NT2/D1 (cell line): ENCODE results near the gene RAB40C.

Experiments used
- DNase-seq: peaks from one replicate; pipeline ENCODE4 v3.0.0-alpha.2; 2011; ENCODE audit warnings: low read depth, low spot score
- H3K27me3 ChIP-seq: 2 replicates; pipeline ENCODE4 v1.6.0; 2011; ENCODE audit warnings: mild to moderate bottlenecking; ENCODE audit not compliant: insufficient read length, insufficient read depth
- H3K36me3 ChIP-seq: 2 replicates; pipeline ENCODE4 v1.6.1; 2011; ENCODE audit warnings: mild to moderate bottlenecking, low read length, mixed read lengths; ENCODE audit not compliant: insufficient read depth, insufficient read length
- H3K4me1 ChIP-seq: 2 replicates; pipeline ENCODE4 v1.5.1; 2011; ENCODE audit not compliant: insufficient read depth, insufficient read length
- H3K4me3 ChIP-seq: 2 replicates; pipeline ENCODE4 v1.5.1; 2011; ENCODE audit warnings: low read depth; ENCODE audit not compliant: insufficient read length
- H3K9ac ChIP-seq: 2 replicates; pipeline ENCODE4 v1.6.0; 2011; ENCODE audit warnings: low read depth; ENCODE audit not compliant: insufficient read length
- H3K9me3 ChIP-seq: 2 replicates; pipeline ENCODE4 v1.5.1; 2011; ENCODE audit warnings: mild to moderate bottlenecking, low read length; ENCODE audit not compliant: insufficient read depth
- SUZ12 ChIP-seq: IDR thresholded peaks from 2 replicates; pipeline ENCODE4 v1.6.1; 2011; ENCODE audit not compliant: insufficient read length, insufficient read depth; ENCODE audit errors: extremely low read depth
- YY1 ChIP-seq: IDR thresholded peaks from 2 replicates; pipeline ENCODE4 v1.6.1; 2011; ENCODE audit not compliant: insufficient read length, insufficient read depth
- ZNF274 ChIP-seq: IDR thresholded peaks from 2 replicates; pipeline ENCODE4 v1.6.1; 2011; ENCODE audit warnings: mild to moderate bottlenecking, low read depth, low read length

The RAB40C gene

DNA sequence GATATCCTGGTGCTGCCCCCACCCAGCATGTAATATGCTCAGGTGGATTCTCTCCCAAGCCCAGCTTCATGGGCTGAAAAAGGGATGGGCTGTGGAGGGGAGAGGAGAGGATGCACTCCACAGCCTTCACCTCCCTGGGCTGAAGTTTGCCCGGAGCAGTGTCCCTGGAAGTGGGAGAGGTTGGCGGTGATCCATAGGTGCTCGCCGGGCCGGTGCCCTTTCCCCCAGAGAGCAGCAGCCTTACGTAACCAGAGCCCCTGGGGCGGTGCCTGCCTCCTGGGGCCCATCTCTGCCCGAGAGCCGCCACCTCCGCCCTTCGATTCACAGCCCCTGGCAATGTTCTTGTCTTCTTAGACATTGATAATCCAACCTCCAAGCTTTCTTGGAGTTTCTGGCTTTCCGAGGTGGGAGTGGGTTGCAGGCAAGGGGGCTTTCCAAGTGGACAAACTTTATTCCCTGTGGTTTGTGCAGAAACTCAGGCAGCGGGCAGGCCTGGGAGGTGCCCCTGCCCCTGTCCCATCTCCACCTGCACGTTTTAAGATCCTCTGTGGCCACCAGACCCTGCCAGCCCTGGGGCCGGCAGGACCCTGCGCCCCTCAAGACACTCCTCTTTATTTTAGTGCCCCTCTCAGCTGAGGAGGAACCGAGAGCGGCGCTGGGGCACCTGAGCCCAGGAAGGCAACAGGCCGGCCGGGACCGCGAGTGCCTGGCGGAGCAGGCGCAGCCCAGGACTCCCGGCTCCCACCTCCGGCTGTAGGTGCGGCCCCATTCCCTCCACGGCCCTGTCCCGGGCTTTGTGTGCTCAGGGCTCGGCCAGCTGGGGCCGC lies 56.2 kb downstream of the RAB40C start:
- no peak for DNase-seq
- H3K9me3 ChIP-seq = no peaks in the 10 kb centered on the region
- H3K4me1 ChIP-seq = peaks cover 32% of the 10 kb centered on the region
- H3K4me3 ChIP-seq = no peak overlapping the region
- peaks cover 9% of the 10 kb centered on the region for H3K27me3 ChIP-seq
- H3K9ac ChIP-seq = peak overlapping the region; percentile 42
- peaks cover 23% of the 10 kb centered on the region for H3K36me3 ChIP-seq
- TF ChIP-seq ZNF274 (no peak), SUZ12 (no peak), YY1 (no peak)

- Histone ChIP-seq H3K4me1 (peaks cover 32% of the 10 kb centered on the region), H3K27me3 (peaks cover 9% of the 10 kb centered on the region), H3K9me3 (no peaks in the 10 kb centered on the region), H3K4me3 (no peak overlapping the region), H3K36me3 (peaks cover 29% of the 10 kb centered on the region), H3K9ac (no peak overlapping the region)
- no peak for DNase-seq
- TF ChIP-seq ZNF274 = no peak
- no peak for TF ChIP-seq YY1
- TF ChIP-seq SUZ12 = no peak
Measured at GRCh38 chr16:646679-647172, 56.9 kb downstream of the RAB40C start.

- no peak for DNase-seq
- H3K27me3 ChIP-seq = peaks cover 9% of the 10 kb centered on the region
- TF ChIP-seq ZNF274 (no peak), YY1 (no peak), SUZ12 (no peak)
- H3K36me3 ChIP-seq = peaks cover 35% of the 10 kb centered on the region
- no peak overlapping the region for H3K4me3 ChIP-seq
- no peaks in the 10 kb centered on the region for H3K9me3 ChIP-seq
- H3K4me1 ChIP-seq = peaks cover 32% of the 10 kb centered on the region
- no peak overlapping the region for H3K9ac ChIP-seq
Measured at GRCh38 chr16:647173-647902, 57.5 kb downstream of the RAB40C start.

GRCh38 chr16:648071-648780 lies 58.4 kb downstream of the RAB40C start:
- peaks cover 44% of the 10 kb centered on the region for H3K36me3 ChIP-seq

DNA sequence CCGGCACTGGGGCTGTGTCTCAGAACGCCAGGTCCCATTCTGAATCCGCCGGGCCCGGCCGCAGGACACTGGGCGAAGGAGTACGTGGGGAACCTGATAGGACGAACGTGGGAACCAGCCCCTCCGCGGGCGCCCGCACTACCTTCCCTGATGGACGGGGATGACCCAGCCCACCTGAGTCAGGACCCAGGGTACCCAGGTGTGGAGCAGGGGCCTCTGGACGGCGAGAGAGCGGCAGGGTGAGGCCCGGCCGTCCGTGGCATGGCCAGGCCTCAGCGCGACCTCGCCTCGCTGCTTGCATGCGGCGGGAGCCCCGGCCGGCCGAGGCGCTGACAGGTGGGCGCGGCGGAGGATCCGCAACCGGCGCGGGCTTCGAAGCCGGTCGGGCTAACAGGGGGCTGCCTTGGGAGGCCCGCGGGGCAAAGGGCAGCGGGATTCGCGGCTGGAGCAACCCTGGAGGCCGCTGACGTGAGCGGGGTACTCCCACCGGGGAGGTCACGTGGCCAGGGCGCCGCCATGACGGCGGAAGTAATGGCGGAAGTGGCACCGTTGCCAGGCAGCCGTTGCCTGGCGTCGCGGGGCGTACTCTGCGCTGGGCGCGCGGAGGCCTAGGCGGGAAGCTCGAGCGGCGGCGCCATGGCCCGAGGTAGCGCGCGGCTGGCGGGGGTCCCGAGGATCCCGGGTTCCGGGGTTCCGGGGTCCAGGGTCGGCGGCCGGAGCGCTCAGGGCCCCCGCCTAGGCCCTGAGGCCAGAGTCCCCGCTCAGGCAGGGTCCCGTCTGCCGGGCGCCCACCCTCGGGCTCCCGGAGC lies 59.1 kb downstream of the RAB40C start, which contains the start of gene WDR90:
WDR90 (plus strand) TSS at position 585 of the 809 bp plus-strand sequence; CDS start at position 637, 52 bp downstream.
- Histone ChIP-seq H3K27me3 (no peaks in the 10 kb centered on the region), H3K9ac (peak within 1 kb of the TSS; percentile 96), H3K36me3 (peaks cover 52% of the 10 kb centered on the region), H3K9me3 (no peaks in the 10 kb centered on the region), H3K4me1 (peaks cover 30% of the 10 kb centered on the region), H3K4me3 (peak within 1 kb of the TSS; percentile 90)
- peak; percentile 87 for DNase-seq
- TF ChIP-seq SUZ12 (no peak), ZNF274 (no peak), YY1 (peak; percentile 92)

More at GRCh38 chr16:648071-648780, 58.4 kb downstream of the RAB40C start:
- Histone ChIP-seq H3K4me1 (peaks cover 27% of the 10 kb centered on the region), H3K4me3 (peak overlapping the region; percentile 90), H3K9ac (peak overlapping the region; percentile 96), H3K9me3 (no peaks in the 10 kb centered on the region), H3K27me3 (no peaks in the 10 kb centered on the region)
- no peak for DNase-seq
- no peak for TF ChIP-seq YY1
- TF ChIP-seq ZNF274 = no peak
- no peak for TF ChIP-seq SUZ12

DNA sequence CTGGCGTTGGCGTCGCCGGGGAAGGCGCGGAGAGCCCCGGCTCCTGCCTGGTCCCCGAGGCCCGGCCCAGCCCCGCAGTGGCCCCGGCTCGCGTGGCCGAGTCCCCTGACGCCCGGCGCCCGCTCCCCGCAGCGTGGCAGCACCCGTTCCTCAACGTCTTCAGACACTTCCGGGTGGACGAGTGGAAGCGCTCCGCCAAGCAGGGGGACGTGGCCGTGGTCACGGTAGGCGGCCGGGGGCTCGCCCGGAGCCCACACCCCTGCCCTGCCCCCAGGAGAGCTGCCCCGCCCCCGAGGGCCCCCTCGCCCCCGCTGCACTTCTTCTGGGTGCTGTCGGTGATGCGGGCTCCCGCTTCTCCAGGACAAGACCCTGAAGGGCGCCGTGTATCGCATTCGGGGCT lies 59.8 kb downstream of the RAB40C start:
- no peak for DNase-seq
- H3K27me3 ChIP-seq = no peaks in the 10 kb centered on the region
- TF ChIP-seq YY1 (no peak), ZNF274 (no peak), SUZ12 (no peak)
- H3K9ac ChIP-seq = peak overlapping the region; percentile 96
- peak overlapping the region; percentile 90 for H3K4me3 ChIP-seq
- H3K4me1 ChIP-seq = peaks cover 28% of the 10 kb centered on the region
- H3K36me3 ChIP-seq = peaks cover 54% of the 10 kb centered on the region
- no peaks in the 10 kb centered on the region for H3K9me3 ChIP-seq
